8988T (cell line): ENCODE results near the gene PROKR1.

ENCODE experiments used
- DNase-seq: peaks from one replicate; pipeline ENCODE4 v3.0.0; 2011

Gene PROKR1

GRCh38 chr2:68700560-68700959, 57.2 kb downstream of the PROKR1 start:
- DNase-seq = no peak

- no peak for DNase-seq
Observed at GRCh38 chr2:68706637-68707036, 63.3 kb downstream of the PROKR1 start.
